Natural killer cell (primary cell): ENCODE measurements around the gene FAM186B. TPM values are rescaled to one million over a fixed set of nuclear protein-coding genes. Genes with fewer than 3 reads are reported as not detected.

Experiments
- ATAC-seq, 3 donors: fragments of 150-1000 bp in 2 of 3; fragments of 200-7000 bp in 1 of 3; cut with Tn5 transposase; 1 replicate in 1 of 3; 2 replicates in 2 of 3; pipeline ENCODE4 v1.10.0; 2021; ENCODE audit warnings: mild to moderate bottlenecking in 2 of 3, moderate library complexity in 2 of 3
- DNase-seq, 2 donors: peaks; one replicate each; pipeline versions ENCODE4 v3.0.0 to v3.0.0-alpha.2; 2013 to 2021; ENCODE audit warnings: mixed read lengths in 1 of 2
- H3K27ac ChIP-seq: one replicate; pipeline ENCODE4 v1.5.1; 2013; ENCODE audit warnings: mild to moderate bottlenecking, low read length
- H3K27me3 ChIP-seq: one replicate; pipeline ENCODE4 v1.6.1; 2013; ENCODE audit warnings: low read length; ENCODE audit not compliant: control insufficient read depth, insufficient read depth
- H3K36me3 ChIP-seq: one replicate; pipeline ENCODE4 v1.6.1; 2013; ENCODE audit warnings: low read length; ENCODE audit not compliant: control insufficient read depth, insufficient read depth
- H3K4me1 ChIP-seq: one replicate; pipeline ENCODE4 v1.6.1; 2013; ENCODE audit warnings: low read length; ENCODE audit not compliant: control insufficient read depth, insufficient read depth
- H3K4me3 ChIP-seq: one replicate; pipeline ENCODE4 v1.5.1; 2013; ENCODE audit warnings: low read length
- H3K9me3 ChIP-seq: one replicate; pipeline ENCODE4 v1.6.1; 2013; ENCODE audit warnings: low read length; ENCODE audit not compliant: control insufficient read depth, insufficient read depth
- H3K27ac Mint-ChIP-seq, 2 donors: one replicate each; pipeline ENCODE4 v1.8.0; 2022; ENCODE audit warnings: mild to moderate bottlenecking in 2 of 2, mixed read lengths in 2 of 2, moderate library complexity in 1 of 2
- H3K27me3 Mint-ChIP-seq, 2 donors: one replicate each; pipeline ENCODE4 v1.8.0; 2022; ENCODE audit warnings: low read depth in 2 of 2, mixed read lengths in 2 of 2
- H3K36me3 Mint-ChIP-seq: one replicate; pipeline ENCODE4 v1.8.0; 2022; ENCODE audit warnings: mixed read lengths
- H3K4me1 Mint-ChIP-seq, 2 donors: one replicate each; pipeline ENCODE4 v1.8.0; 2022; ENCODE audit warnings: mixed read lengths in 2 of 2
- H3K4me3 Mint-ChIP-seq: one replicate; pipeline ENCODE4 v1.8.0; 2022; ENCODE audit warnings: mild to moderate bottlenecking, moderate library complexity, mixed read lengths
- H3K9me3 Mint-ChIP-seq, 2 donors: one replicate each; pipeline ENCODE4 v1.8.0; 2022; ENCODE audit warnings: mixed read lengths in 2 of 2
- CTCF ChIP-seq: fragments of 200-600 bp; IDR thresholded peaks from one replicate; pipeline ENCODE4 v1.8.0; 2022; ENCODE audit warnings: antibody characterized with exemption
- WGBS: methylation state at CpG from one replicate; pipeline ENCODE4 v1.1.7; 2013; ENCODE audit warnings: missing lambda C conversion rate; ENCODE audit not compliant: insufficient coverage; 5-methylcytosine and 5-hydroxymethylcytosine counted together
- intact Hi-C: fragments of 100-400 bp; cut with micrococcal nuclease; formaldehyde crosslinking; loops from one replicate; pipeline ENCODE4 v1.14.2; 2022
- total RNA-seq, 4 donors: library from RNA; stranded (reverse); fragments of 120-200 nt in 1 of 4; gene quantifications; one replicate each; pipeline versions ENCODE4 v1.2.3 to v1.2.4, GENCODE V29; 2013 to 2022

FAM186B gene
- total RNA-seq, 3 donors from 2014 or later (not counting 1 experiment from before 2014, with no cell fraction given): 0.56 to 0.85 (median 0.77) TPM

- H3K9me3 Mint-ChIP-seq: no peaks in the 10 kb centered on the region
- H3K27me3 Mint-ChIP-seq: peaks cover 17 to 38% of the 10 kb centered on the region in 2 donors
- TF ChIP-seq CTCF: no peak
- H3K27me3 ChIP-seq: peaks cover 13% of the 10 kb centered on the region
- peaks cover 22% of the 10 kb centered on the region for H3K4me1 ChIP-seq
- no peak overlapping the region for H3K4me3 ChIP-seq
- DNase-seq: no peak
- intact Hi-C loops: no loop called here
- no peak overlapping the region for H3K27ac ChIP-seq
- no peaks in the 10 kb centered on the region for H3K9me3 ChIP-seq
- H3K36me3 Mint-ChIP-seq: no peaks in the 10 kb centered on the region
- ATAC-seq: no peak
- 92% methylated on average over 2 of the region's 3 CpGs for WGBS
- H3K4me3 Mint-ChIP-seq: no peak overlapping the region
- peaks cover 7 to 18% of the 10 kb centered on the region in 2 donors for H3K4me1 Mint-ChIP-seq
- H3K36me3 ChIP-seq: no peaks in the 10 kb centered on the region
- no peak overlapping the region for H3K27ac Mint-ChIP-seq
Observed at GRCh38 chr12:49619286-49619685, 13.8 kb upstream of the FAM186B start.

- peaks cover 18 to 41% of the 10 kb centered on the region in 2 donors for H3K27me3 Mint-ChIP-seq
- no peaks in the 10 kb centered on the region for H3K36me3 Mint-ChIP-seq
- Histone ChIP-seq H3K27ac (no peak overlapping the region), H3K4me1 (peaks cover 22% of the 10 kb centered on the region), H3K36me3 (no peaks in the 10 kb centered on the region), H3K4me3 (no peak overlapping the region), H3K9me3 (no peaks in the 10 kb centered on the region), H3K27me3 (peaks cover 13% of the 10 kb centered on the region)
- intact Hi-C loops: no loop called here
- peaks cover 7 to 18% of the 10 kb centered on the region in 2 donors for H3K4me1 Mint-ChIP-seq
- no peaks in the 10 kb centered on the region for H3K9me3 Mint-ChIP-seq
- no peak overlapping the region for H3K4me3 Mint-ChIP-seq
- no peak overlapping the region for H3K27ac Mint-ChIP-seq
- ATAC-seq: no peak
- DNase-seq: no peak
- no peak for TF ChIP-seq CTCF
- WGBS: 67% methylated on average over 1 of the region's 1 CpG
Observed at GRCh38 chr12:49618576-49618975, 13.1 kb upstream of the FAM186B start.

GRCh38 chr12:49616533-49617219, 11.2 kb upstream of the FAM186B start:
- ATAC-seq: no peak
- H3K27me3 ChIP-seq: peaks cover 13% of the 10 kb centered on the region
- Mint-ChIP-seq H3K9me3 (no peaks in the 10 kb centered on the region), H3K36me3 (no peaks in the 10 kb centered on the region), H3K27ac (no peak overlapping the region), H3K4me3 (no peak overlapping the region), H3K27me3 (peaks cover 20 to 46% of the 10 kb centered on the region in 2 donors), H3K4me1 (peaks cover 0 to 8% of the 10 kb centered on the region in 2 donors)
- H3K4me1 ChIP-seq: peaks cover 8% of the 10 kb centered on the region
- no peak overlapping the region for H3K4me3 ChIP-seq
- H3K36me3 ChIP-seq: no peaks in the 10 kb centered on the region
- DNase-seq: no peak
- WGBS: 76% methylated on average over 4 of the region's 5 CpGs
- intact Hi-C loops: no loop called here
- no peaks in the 10 kb centered on the region for H3K9me3 ChIP-seq
- H3K27ac ChIP-seq: no peak overlapping the region
- TF ChIP-seq CTCF: no peak

GRCh38 chr12:49615725-49616124, 10.3 kb upstream of the FAM186B start:
- Mint-ChIP-seq H3K4me3 (no peak overlapping the region), H3K36me3 (no peaks in the 10 kb centered on the region), H3K4me1 (no peaks in the 10 kb centered on the region), H3K27ac (no peak overlapping the region), H3K9me3 (no peaks in the 10 kb centered on the region), H3K27me3 (peaks cover 20 to 46% of the 10 kb centered on the region in 2 donors)
- H3K27ac ChIP-seq: no peak overlapping the region
- ATAC-seq (no peak), DNase-seq (no peak)
- no peak for TF ChIP-seq CTCF
- intact Hi-C loops: no loop called here
- H3K4me1 ChIP-seq: no peaks in the 10 kb centered on the region
- H3K36me3 ChIP-seq: no peaks in the 10 kb centered on the region
- H3K9me3 ChIP-seq: peaks cover 1% of the 10 kb centered on the region
- H3K4me3 ChIP-seq: no peak overlapping the region
- peaks cover 13% of the 10 kb centered on the region for H3K27me3 ChIP-seq
- 100% methylated on average over 2 of the region's 7 CpGs for WGBS
